SHP77 treated with DMSO at 0.1 percent for 48 hours (cell line): Measurements from ENCODE around the gene RPH3AL.

Source experiments
- DNase-seq: peaks from one replicate; lab custom pipeline; 2025; lab: John Stamatoyannopoulos, UW

RPH3AL gene

GRCh38 chr17:336110-337021, 16.2 kb downstream of the RPH3AL start:
- DNase-seq: peak; percentile 53

- DNase-seq: no peak
These were observed 16.9 kb downstream of the RPH3AL start for GRCh38 chr17:335691-336090.

- no peak for DNase-seq
These were observed 17.6 kb downstream of the RPH3AL start for GRCh38 chr17:334974-335481.

- no peak for DNase-seq
These were observed 18.8 kb downstream of the RPH3AL start for GRCh38 chr17:333626-334396.

- DNase-seq: no peak
These were observed 19.9 kb downstream of the RPH3AL start for GRCh38 chr17:332558-333322.

GRCh38 chr17:332023-332422, 20.6 kb downstream of the RPH3AL start:
- no peak for DNase-seq

DNA sequence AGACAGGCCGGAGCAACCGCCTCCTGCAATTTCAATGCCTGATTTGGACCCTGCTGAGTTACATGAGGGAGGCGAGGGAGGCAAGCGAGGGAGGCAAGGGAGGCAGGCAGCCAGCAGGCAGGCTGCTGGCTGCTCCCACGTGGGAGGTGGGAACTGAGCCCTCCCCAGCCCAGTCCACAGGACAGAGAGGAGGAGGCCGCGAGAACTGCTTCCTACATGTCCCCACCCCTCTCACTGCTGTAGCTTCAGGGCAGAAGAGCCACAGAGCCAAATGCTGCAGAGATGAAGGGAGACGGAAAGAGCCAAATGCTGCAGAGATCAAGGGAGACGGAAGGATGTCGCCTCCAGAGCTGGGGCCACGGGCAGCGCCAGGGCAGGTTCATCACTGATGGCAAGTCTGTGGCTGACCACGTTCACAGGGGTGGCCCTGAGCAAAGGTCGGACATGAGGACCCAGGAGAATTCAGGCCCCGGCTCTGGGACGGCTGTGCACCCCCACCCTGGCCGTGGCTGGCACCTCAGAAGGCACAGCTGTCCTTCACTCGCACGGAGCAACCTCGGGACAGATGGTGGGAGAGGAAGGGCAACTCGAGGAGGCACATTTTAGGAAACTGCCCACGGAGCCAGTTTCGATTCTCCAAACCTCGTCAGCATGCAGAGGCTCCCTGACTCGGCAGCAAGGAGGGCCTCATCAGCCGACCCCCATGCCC, 21.5 kb downstream of the RPH3AL start:
- no peak for DNase-seq

- DNase-seq: no peak
These were observed 22.7 kb downstream of the RPH3AL start for GRCh38 chr17:329784-330420.

GRCh38 chr17:327971-328370, 24.6 kb downstream of the RPH3AL start:
- no peak for DNase-seq

DNA sequence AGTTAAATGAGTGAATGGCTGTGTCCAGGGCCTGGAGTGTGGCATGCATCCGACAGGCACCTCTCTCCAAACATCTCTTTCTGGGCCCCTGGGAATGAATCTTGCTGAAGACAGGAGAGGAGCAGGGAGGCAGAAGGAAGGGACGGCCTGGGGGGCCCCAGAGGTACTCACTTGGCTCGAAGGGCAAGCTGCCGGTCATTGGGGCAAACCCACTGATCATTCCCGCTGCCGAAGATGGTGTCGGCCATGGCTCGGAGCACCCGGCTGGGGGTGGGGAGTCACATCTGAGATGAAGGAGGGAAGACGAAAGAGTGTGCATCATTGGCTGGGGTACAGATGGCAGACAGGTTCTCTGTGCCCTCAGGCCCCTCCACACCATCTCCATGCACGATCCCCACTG, 25.3 kb downstream of the RPH3AL start:
- no peak for DNase-seq

- no peak for DNase-seq
These were observed 26.5 kb downstream of the RPH3AL start for GRCh38 chr17:326010-326621.

DNA sequence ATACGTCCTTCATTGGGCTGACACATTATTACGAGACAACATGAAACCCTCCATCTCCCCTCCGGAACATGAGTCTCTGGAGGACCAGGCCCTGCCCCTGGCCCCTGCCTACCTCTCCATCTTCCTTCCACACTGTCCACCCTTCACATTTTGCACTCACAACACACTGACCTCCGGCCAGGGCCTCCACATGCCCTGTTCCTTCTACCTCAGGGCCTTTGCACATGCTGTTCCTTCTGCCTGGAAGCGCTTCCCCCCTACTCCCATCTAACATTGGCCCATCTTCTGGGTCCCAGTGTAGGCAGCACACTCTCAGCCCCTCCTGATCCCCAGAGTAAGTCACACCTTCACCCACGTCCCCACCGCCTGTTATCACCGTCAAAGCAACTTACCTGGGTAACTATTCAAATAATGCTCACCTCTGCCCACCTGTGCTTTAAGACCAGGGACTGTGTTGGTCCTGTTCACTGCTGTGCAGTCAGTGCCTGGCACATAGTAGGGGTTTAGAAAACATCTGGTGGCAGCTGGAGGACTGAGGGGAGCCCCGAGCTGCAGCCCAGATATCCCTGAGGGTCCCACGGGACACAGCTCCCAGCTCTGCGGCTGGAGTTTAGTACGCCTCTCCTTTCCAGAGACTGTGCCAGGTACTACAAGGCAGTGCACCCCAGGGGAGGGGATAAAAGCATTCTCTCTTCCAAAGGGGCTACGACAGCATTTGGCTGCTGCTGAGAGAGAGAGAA, 27.2 kb downstream of the RPH3AL start:
- no peak for DNase-seq

- DNase-seq: no peak
These were observed 28.7 kb downstream of the RPH3AL start for GRCh38 chr17:323721-324571.

- no peak for DNase-seq
These were observed 29.4 kb downstream of the RPH3AL start for GRCh38 chr17:323181-323580.

DNA sequence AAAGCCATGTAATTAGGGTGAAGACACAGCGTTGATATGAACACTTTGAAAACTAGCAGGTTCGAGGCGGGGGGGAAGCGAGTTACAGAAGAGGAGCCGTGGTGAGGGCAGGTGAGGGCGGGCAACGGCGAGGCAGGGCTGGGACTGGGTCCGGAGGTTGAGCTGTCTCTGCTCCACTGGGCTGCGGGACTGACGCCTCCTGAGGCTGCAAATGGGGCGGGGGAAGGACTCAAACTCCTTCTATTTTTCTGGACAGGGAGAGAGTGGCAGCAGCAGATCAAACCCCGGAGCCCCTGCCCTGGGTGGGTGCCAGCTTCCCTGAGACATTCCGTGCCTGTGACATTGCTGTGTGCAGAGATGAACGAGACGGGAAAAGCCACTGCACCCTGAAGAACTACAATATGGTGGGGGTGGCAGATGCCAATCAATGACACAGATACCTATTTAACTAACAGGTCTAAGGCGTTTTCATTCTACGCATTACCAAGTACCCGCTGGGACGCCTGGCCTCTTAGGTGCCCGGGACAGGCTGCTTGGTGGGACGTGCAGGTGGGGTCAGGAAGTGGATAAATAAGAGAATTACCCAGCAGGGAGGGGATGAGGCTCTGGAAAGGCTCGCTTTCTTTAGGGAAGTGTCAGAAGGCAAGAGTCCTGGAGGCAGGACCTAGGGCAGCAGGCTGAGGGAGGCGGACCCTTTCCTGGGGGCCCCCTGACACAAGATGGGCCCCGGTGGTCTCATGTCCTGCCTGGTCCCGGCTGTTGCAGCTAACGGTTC, 30.4 kb downstream of the RPH3AL start:
- no peak for DNase-seq

DNA sequence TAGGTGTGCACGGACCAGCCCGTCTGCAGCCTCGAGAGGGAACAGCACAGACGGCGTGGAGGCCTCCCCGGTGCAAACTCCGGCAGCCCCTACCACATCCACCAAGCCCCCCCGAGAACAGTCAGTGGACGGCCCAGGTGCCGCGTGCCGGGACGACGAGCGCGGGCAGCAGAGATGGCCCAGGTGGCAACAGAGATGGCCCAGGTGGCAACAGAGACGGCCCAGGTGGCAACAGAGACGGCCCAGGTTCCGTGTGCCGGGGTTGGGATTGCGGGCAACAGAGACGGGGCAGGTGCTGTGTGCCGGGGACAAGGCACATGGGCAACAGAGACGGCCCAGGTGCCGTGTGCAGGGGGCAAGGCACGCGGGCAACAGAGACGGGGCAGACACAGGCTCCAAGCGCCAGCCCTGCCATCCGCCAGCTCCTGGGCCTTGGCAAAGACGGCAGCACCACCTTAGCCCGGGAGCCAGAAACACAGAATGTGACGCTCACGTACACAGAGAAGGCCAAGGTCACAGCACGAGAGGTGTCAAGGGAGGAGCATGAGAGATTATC, 31.1 kb downstream of the RPH3AL start:
- DNase-seq: no peak

DNA sequence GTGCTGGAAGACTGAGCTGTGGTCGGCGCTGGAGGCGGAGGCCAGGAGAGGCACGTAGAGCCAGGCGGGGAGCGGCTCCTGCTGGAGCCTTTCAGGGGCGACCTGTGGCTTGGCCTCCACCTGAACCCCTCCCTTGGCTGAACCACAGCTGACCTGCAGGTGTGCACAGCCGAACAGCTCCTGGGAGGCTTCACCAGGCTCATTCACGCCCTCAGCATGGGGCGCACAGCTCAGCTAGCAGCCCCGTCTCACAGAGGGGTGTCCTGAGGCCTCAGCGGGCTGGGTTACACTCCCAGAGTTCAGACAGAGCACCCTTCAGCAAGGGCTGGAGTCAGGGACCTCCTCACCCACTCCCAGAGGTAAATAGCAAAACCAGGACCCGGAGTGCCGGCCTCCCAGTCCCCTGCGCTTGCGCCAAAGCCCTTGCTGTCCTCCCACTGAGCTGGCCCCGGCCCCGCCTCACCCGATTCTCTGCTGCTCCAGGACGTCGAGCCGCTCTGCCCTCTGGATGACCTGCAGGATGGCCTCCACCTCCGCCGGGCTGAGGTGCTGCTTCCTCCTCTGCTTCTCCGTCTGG, 31.7 kb downstream of the RPH3AL start:
- no peak for DNase-seq
